HG02610 (cell line): Measurements from ENCODE around the gene CIAO3.
A peak's percentile ranks its signal among the peaks of the same experiment; 100 is the strongest.

Source experiments
- ATAC-seq: cut with Tn5 transposase; IDR thresholded peaks from one replicate; pipeline ENCODE4 v1.9.1; 2021; ENCODE audit warnings: mild to moderate bottlenecking, moderate library complexity; ENCODE audit not compliant: unreplicated experiment

Gene CIAO3

GRCh38 chr16:679814-680624 is 60.8 kb downstream of the CIAO3 start, which contains the start of gene STUB1:
TSS of gene STUB1 (plus strand) at chr16:680410. CDS start at chr16:680526, 116 bp downstream.
- peak; percentile 34 for ATAC-seq
